K562 (cell line): ENCODE data around the gene ATG13. TPM values are rescaled to one million over a fixed set of nuclear protein-coding genes. Genes with fewer than 3 reads are reported as not detected.

Experiments
- ATAC-seq: fragments of 200-7000 bp; cut with Tn5 transposase; 3 replicates; pipeline ENCODE4 v1.9.1; 2020; ENCODE audit warnings: moderate library complexity
- BruUV-seq: library from RNA; stranded (reverse); fragments of 400-500 nt; replicated peaks from 2 replicates; lab custom pipeline; 2021; lab: Mats Ljungman, UMichigan
- CTCF ChIA-PET: fragments of 300-600 bp; formaldehyde crosslinking; extraction: SDS; loops from one replicate; lab custom pipeline; 2021; ENCODE audit warnings: low intra/inter-chr PET ratio; lab: Yijun Ruan, JAX
- POLR2A ChIA-PET: fragments of 300-600, 350-650 bp; sonication (Branson Sonifier 250); formaldehyde crosslinking; extraction: SDS; loops from one replicate; lab custom pipeline; 2021; ENCODE audit warnings: antibody characterized with exemption, inconsistent platforms; lab: Yijun Ruan, JAX
- DNase-seq, 4 experiments: peaks; one replicate each; pipeline versions ENCODE4 v3.0.0 to v3.0.0-alpha.2; 2011 to 2018; ENCODE audit warnings: low spot score in 3 of 4, mixed read lengths in 3 of 4; ENCODE audit errors: extremely low read depth in 1 of 4
- FAIRE-seq: peaks from 2 replicates; lab custom pipeline; 2011; peaks lifted over from hg19 to GRCh38; lab: Jason Lieb, UNC
- H2AFZ ChIP-seq: 2 replicates; pipeline ENCODE4 v1.6.0; 2011; ENCODE audit warnings: low read depth, low read length, control low read depth, inconsistent platforms
- H3K27ac ChIP-seq: fragments of 200-600 bp; 3 replicates; pipeline ENCODE4 v1.8.0; 2011; ENCODE audit warnings: low read depth, mild to moderate bottlenecking, control low read depth, inconsistent platforms, low read length, moderate library complexity, mixed read lengths; ENCODE audit errors: extremely low read depth
- H3K27me3 ChIP-seq, 2 experiments: fragments of 300-600 bp in 1 of 2; 2 replicates in 1 of 2; 3 replicates in 1 of 2; pipeline versions ENCODE4 v1.6.0 to v1.8.0; 2011; ENCODE audit warnings: inconsistent platforms in 2 of 2, low read length in 2 of 2, mild to moderate bottlenecking in 1 of 2, mixed read lengths in 1 of 2, moderate library complexity in 1 of 2; ENCODE audit not compliant: control insufficient read depth in 2 of 2, insufficient read depth in 2 of 2
- H3K36me3 ChIP-seq: fragments of 300-600 bp; 3 replicates; pipeline ENCODE4 v1.8.0; 2011; ENCODE audit warnings: mild to moderate bottlenecking, low read length, inconsistent platforms; ENCODE audit not compliant: control insufficient read depth, insufficient read depth
- H3K4me1 ChIP-seq, 2 experiments: fragments of 200-600 bp in 1 of 2; replicated peaks in 1 of 2; 2 replicates in 1 of 2; 3 replicates in 1 of 2; pipeline versions ENCODE4 v1.5.1 to v1.8.0; 2011; ENCODE audit warnings: inconsistent platforms in 2 of 2, low read length in 2 of 2, mild to moderate bottlenecking in 1 of 2, mixed read lengths in 1 of 2, moderate library complexity in 1 of 2; ENCODE audit not compliant: control insufficient read depth in 2 of 2, insufficient read depth in 2 of 2
- H3K4me2 ChIP-seq: 2 replicates; pipeline ENCODE4 v1.6.1; 2011; ENCODE audit warnings: low read length, control low read depth, inconsistent platforms, mixed read lengths; ENCODE audit not compliant: insufficient read depth
- H3K4me3 ChIP-seq: fragments of 200-600 bp; sonication (generic), shearing (Covaris generic); 2 replicates; pipeline ENCODE4 v1.5.1; 2016; ENCODE audit warnings: control low read depth, inconsistent platforms
- H3K79me2 ChIP-seq: fragments of 200-600 bp; 3 replicates; pipeline ENCODE4 v1.8.0; 2011; ENCODE audit warnings: low read length, inconsistent platforms; ENCODE audit not compliant: control insufficient read depth, insufficient read depth
- H3K9ac ChIP-seq, 2 experiments: 2 replicates each; pipeline versions ENCODE4 v1.6.0 to v1.6.1; 2011; ENCODE audit warnings: low read depth in 2 of 2, low read length in 2 of 2, control low read depth in 1 of 2, inconsistent platforms in 1 of 2, mild to moderate bottlenecking in 1 of 2, mixed read lengths in 1 of 2; ENCODE audit not compliant: insufficient read depth in 1 of 2
- H3K9me1 ChIP-seq: one replicate; pipeline ENCODE4 v1.6.0; 2011; ENCODE audit warnings: inconsistent platforms, mild to moderate bottlenecking, low read length, moderate library complexity; ENCODE audit not compliant: control insufficient read depth, insufficient read depth
- H3K9me3 ChIP-seq: replicated peaks from 2 replicates; pipeline ENCODE4 v1.5.1; 2011; ENCODE audit warnings: low read depth, low read length, inconsistent platforms; ENCODE audit not compliant: control insufficient read depth, insufficient read depth
- H4K20me1 ChIP-seq: replicated peaks from 2 replicates; pipeline ENCODE4 v1.6.1; 2011; ENCODE audit warnings: low read length, inconsistent platforms, mixed read lengths; ENCODE audit not compliant: control insufficient read depth, insufficient read depth
- ELK3 ChIP-seq: fragments of 450-650 bp; formaldehyde crosslinking; IDR thresholded peaks from 2 replicates; pipeline ENCODE4 v1.4.0; 2020; ENCODE audit warnings: mild to moderate bottlenecking
- ESRRA ChIP-seq: fragments of 450-650 bp; IDR thresholded peaks from 2 replicates; pipeline ENCODE4 v1.6.1; 2014; ENCODE audit warnings: low read depth, mild to moderate bottlenecking, moderate library complexity, borderline replicate concordance
- GABPB2 ChIP-seq: fragments of 250-450 bp; sonication (Bioruptor Pico); conservative IDR thresholded peaks from 2 replicates; pipeline ENCODE4 v1.5.1; 2021; ENCODE audit warnings: mild to moderate bottlenecking
- ILF3 ChIP-seq: fragments of 450-650 bp; IDR thresholded peaks from 2 replicates; pipeline ENCODE4 v1.6.1; 2018; ENCODE audit warnings: antibody characterized with exemption, mild to moderate bottlenecking, moderate library complexity, borderline replicate concordance
- MITF ChIP-seq: IDR thresholded peaks from 2 replicates; pipeline ENCODE4 v1.6.1; 2014; ENCODE audit warnings: antibody characterized with exemption
- RNF2 ChIP-seq: sonication (generic); IDR thresholded peaks from 2 replicates; pipeline ENCODE4 v1.6.1; 2016
- SNRNP70 ChIP-seq: fragments of 200-400 bp; formaldehyde crosslinking; optimal IDR thresholded peaks from 2 replicates; pipeline ENCODE3; 2017; ENCODE audit warnings: low read depth, low read length
- TCFL5 ChIP-seq: fragments of 250-450 bp; sonication (Bioruptor Pico); conservative IDR thresholded peaks from 2 replicates; pipeline ENCODE4 v1.6.1; 2021; ENCODE audit warnings: mild to moderate bottlenecking, moderate library complexity, matching md5 sums
- USF2 ChIP-seq: sonication (generic); formaldehyde crosslinking; IDR thresholded peaks from 2 replicates; pipeline ENCODE4 v1.5.0; 2020; ENCODE audit warnings: missing genetic modification reagents
- WGBS: fragments of 100-300 bp; shearing (Covaris generic); methylation state at CpG from one replicate; pipeline ENCODE4 v1.1.6; 2016; ENCODE audit warnings: low coverage, mixed read lengths; ENCODE audit not compliant: insufficient coverage; ENCODE audit errors: missing lambda C conversion rate; 5-methylcytosine and 5-hydroxymethylcytosine counted together
- in situ Hi-C: fragments of 300-500 bp; cut with MboI; formaldehyde crosslinking; loops from 4 replicates; pipeline ENCODE4 v1.15.0; 2018; ENCODE audit warnings: inconsistent platforms, mixed read lengths
- intact Hi-C: fragments of 100-400 bp; cut with micrococcal nuclease; formaldehyde crosslinking; loops from 2 replicates; pipeline ENCODE4 v1.14.2; 2022
- polyA plus RNA-seq, 8 experiments: library from polyadenylated mRNA; depleted of rRNA in 4 of 8; stranded (reverse) in 5 of 8; unstranded in 3 of 8; fragments of >200 nt; fragmentation: Nextera tagmentation in 2 of 8; fragmentation: Illumina TruSeq in 1 of 8; extraction: Ambion mirVana in 2 of 8; extraction: Trizol in 1 of 8; gene quantifications; 2 replicates each; pipeline versions ENCODE4 v1.2.1 to v1.2.3, GENCODE V29; 2011 to 2014; ENCODE audit warnings: inconsistent platforms in 1 of 8, missing spikeins in 1 of 8
- total RNA-seq, 7 experiments: library from RNA; depleted of rRNA in 6 of 7; stranded (reverse); fragments of >200 nt in 6 of 7; fragmentation: Illumina TruSeq in 2 of 7; extraction: Trizol in 2 of 7; gene quantifications; 2 replicates each; pipeline versions ENCODE4 v1.2.1 to v1.2.3, GENCODE V29; 2011 to 2021; ENCODE audit warnings: low replicate concordance in 1 of 7
- TF ChIP-seq, protein P1 (sequence below), 3 experiments: fragments of 200-800 bp in 1 of 3; sonication (Bioruptor generic) in 1 of 3; sonication (generic) in 1 of 3; formaldehyde crosslinking in 1 of 3; IDR thresholded peaks; 2 replicates each; pipeline versions ENCODE4 v1.6.1 to v1.8.0; 2016 to 2022; ENCODE audit warnings: mild to moderate bottlenecking in 2 of 3, missing compliant biosample characterization in 2 of 3, missing genetic modification characterization in 2 of 3, missing genetic modification reagents in 1 of 3

ATG13 gene
- total and polyA plus RNA-seq, 9 of the 15 experiments (the other 6 are each of a cell fraction or from before 2014, with no cell fraction given): 13.1 to 61.5 (median 36.5) TPM

DNA sequence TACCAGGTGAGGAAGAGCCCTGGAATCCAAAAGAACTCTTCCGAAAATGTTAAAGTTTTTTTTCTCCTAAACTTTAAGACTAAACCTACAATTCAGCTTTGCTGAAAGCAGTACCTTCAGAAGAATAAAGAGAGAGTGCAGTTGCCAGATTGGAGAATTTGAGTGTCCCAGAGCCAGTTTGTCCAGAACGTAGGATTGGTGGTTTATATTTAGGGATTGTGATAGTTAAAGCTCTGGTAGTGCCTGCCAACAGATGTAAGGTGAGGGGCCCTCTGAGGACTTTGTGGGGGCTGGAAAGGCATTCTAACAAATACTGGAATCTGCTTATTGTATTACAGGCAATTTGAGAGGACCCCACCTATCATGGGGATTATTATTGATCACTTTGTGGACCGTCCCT, 39.8 kb downstream of the ATG13 start:
- ChIA-PET POLR2A (interaction anchor here (0.7 to 1.3 kb wide), 3 partner anchors 17 to 87 kb away, joined by 3 read pairs; no protein-coding TSS in a partner anchor), CTCF (no interaction called here)
- Histone ChIP-seq H3K36me3 (peaks cover 53% of the 10 kb centered on the region; the same call in 2 of the 3 replicates), H3K4me2 (no peak overlapping the region), H3K9me1 (no peaks in the 10 kb centered on the region), H4K20me1 (no peaks in the 10 kb centered on the region), H3K9me3 (no peaks in the 10 kb centered on the region), H3K4me1 (no peaks in the 10 kb centered on the region), H2AFZ (no peak overlapping the region), H3K79me2 (no peaks in the 10 kb centered on the region), H3K27me3 (no peaks in the 10 kb centered on the region), H3K9ac (no peak overlapping the region), H3K27ac (no peak overlapping the region), H3K4me3 (no peak overlapping the region)
- DNase-seq (no peak), ATAC-seq (no peak), FAIRE-seq (no peak)
- in situ Hi-C loops: no loop called here
- intact Hi-C loops: no loop called here
- no TSS peak for BruUV-seq
- no peak for TF ChIP-seq RNF2
- TF ChIP-seq ELK3 (CRISPR knock-in tag): no peak
- no peak for TF ChIP-seq SNRNP70
- TF ChIP-seq, protein P1, sequence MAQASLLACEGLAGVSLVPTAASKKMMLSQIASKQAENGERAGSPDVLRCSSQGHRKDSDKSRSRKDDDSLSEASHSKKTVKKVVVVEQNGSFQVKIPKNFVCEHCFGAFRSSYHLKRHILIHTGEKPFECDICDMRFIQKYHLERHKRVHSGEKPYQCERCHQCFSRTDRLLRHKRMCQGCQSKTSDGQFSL (CRISPR knock-in tag; IDR thresholded peaks at IDR 0.05): no peak
- TF ChIP-seq, protein P1 (tag; IDR thresholded peaks at IDR 0.05): no peak
- TF ChIP-seq ESRRA: no peak
- TF ChIP-seq TCFL5 (CRISPR knock-in tag): no peak
- no peak for TF ChIP-seq GABPB2
- no peak for TF ChIP-seq MITF
- TF ChIP-seq USF2 (CRISPR knock-in tag): no peak
- no peak for TF ChIP-seq ILF3
- 82% methylated on average over 3 of the region's 3 CpGs for WGBS
